HG03565 (cell line): ENCODE data around the gene TMEM163.
"Not testable (repeated sequence)": the region's sequence is repeated elsewhere in the genome, so short reads cannot be mapped to it uniquely, and the experiment has no call there.

ENCODE experiments used
- ATAC-seq: cut with Tn5 transposase; IDR thresholded peaks from one replicate; pipeline ENCODE4 v1.9.1; 2021; ENCODE audit warnings: mild to moderate bottlenecking, moderate library complexity; ENCODE audit not compliant: unreplicated experiment

Gene TMEM163

GRCh38 chr2:134498654-134499053 is 220.1 kb downstream of the TMEM163 start:
- ATAC-seq, result no peak

GRCh38 chr2:134493797-134494196 is 225.0 kb downstream of the TMEM163 start:
- ATAC-seq, result no peak

GRCh38 chr2:134491771-134492441 is 226.9 kb downstream of the TMEM163 start:
- no peak for ATAC-seq

- ATAC-seq, result no peak
Observed at GRCh38 chr2:134491022-134491421, 227.8 kb downstream of the TMEM163 start.

- ATAC-seq, result no peak
Observed at GRCh38 chr2:134490559-134490958, 228.2 kb downstream of the TMEM163 start.

GRCh38 chr2:134489732-134490384 is 228.9 kb downstream of the TMEM163 start:
- no peak for ATAC-seq

GRCh38 chr2:134482766-134483340 is 235.9 kb downstream of the TMEM163 start:
- ATAC-seq, result no peak

GRCh38 chr2:134482131-134482723 is 236.6 kb downstream of the TMEM163 start:
- no peak for ATAC-seq

GRCh38 chr2:134479696-134480330 is 239.0 kb downstream of the TMEM163 start:
- no peak for ATAC-seq

GRCh38 chr2:134476982-134477381 is 241.8 kb downstream of the TMEM163 start:
- not testable (repeated sequence) for ATAC-seq

GRCh38 chr2:134470561-134471168 is 248.1 kb downstream of the TMEM163 start:
- no peak for ATAC-seq

GRCh38 chr2:134469516-134470115 is 249.2 kb downstream of the TMEM163 start:
- ATAC-seq, result no peak

GRCh38 chr2:134468776-134469175 is 250.0 kb downstream of the TMEM163 start:
- no peak for ATAC-seq

- no peak for ATAC-seq
Observed at GRCh38 chr2:134468164-134468563, 250.6 kb downstream of the TMEM163 start.

- ATAC-seq, result no peak
Observed at GRCh38 chr2:134466141-134466540, 252.7 kb downstream of the TMEM163 start.

GRCh38 chr2:134465228-134466105 is 253.3 kb downstream of the TMEM163 start:
- ATAC-seq, result no peak

- ATAC-seq, result no peak
Observed at GRCh38 chr2:134463699-134464022, 255.1 kb downstream of the TMEM163 start.

- no peak for ATAC-seq
Observed at GRCh38 chr2:134462791-134463698, 255.8 kb downstream of the TMEM163 start.

GRCh38 chr2:134462275-134462674 is 256.5 kb downstream of the TMEM163 start:
- ATAC-seq, result no peak
